Keratinocyte (primary cell): ENCODE data around the gene PLD4. TPM values are rescaled to one million over a fixed set of nuclear protein-coding genes. Genes with fewer than 3 reads are reported as not detected.

ENCODE experiments used
- DNase-seq: peaks from one replicate; pipeline ENCODE4 v3.0.0-alpha.2; 2011; ENCODE audit warnings: low read depth, missing footprints, low spot score
- FAIRE-seq: peaks from 2 replicates; lab custom pipeline; 2011; peaks lifted over from hg19 to GRCh38; lab: Jason Lieb, UNC
- H2AFZ ChIP-seq: 2 replicates; pipeline ENCODE4 v1.6.0; 2012; ENCODE audit warnings: low read length, control low read depth, inconsistent platforms; ENCODE audit not compliant: control insufficient read depth
- H3K27ac ChIP-seq: 2 replicates; pipeline ENCODE4 v1.5.1; 2011; ENCODE audit warnings: low read length; ENCODE audit not compliant: control insufficient read depth, insufficient read depth
- H3K27me3 ChIP-seq: 3 replicates; pipeline ENCODE4 v1.6.0; 2011; ENCODE audit warnings: low read length; ENCODE audit not compliant: control insufficient read depth, insufficient read depth; ENCODE audit errors: extremely low read depth
- H3K36me3 ChIP-seq, 2 experiments: 2 replicates in 1 of 2; 3 replicates in 1 of 2; pipeline ENCODE4 v1.5.1; 2011; ENCODE audit warnings: low read length in 2 of 2, mild to moderate bottlenecking in 1 of 2; ENCODE audit not compliant: control insufficient read depth in 2 of 2, insufficient read depth in 2 of 2; ENCODE audit errors: extremely low read depth in 1 of 2
- H3K4me1 ChIP-seq: 3 replicates; pipeline ENCODE4 v1.5.1; 2011; ENCODE audit warnings: low read length; ENCODE audit not compliant: control insufficient read depth, insufficient read depth; ENCODE audit errors: extremely low read depth
- H3K4me2 ChIP-seq: 3 replicates; pipeline ENCODE4 v1.6.0; 2011; ENCODE audit warnings: low read depth, low read length; ENCODE audit not compliant: control insufficient read depth, insufficient read depth; ENCODE audit errors: extremely low read depth
- H3K4me3 ChIP-seq, 3 experiments: fragments of 200-600 bp in 1 of 3; sonication (generic) in 1 of 3; 2 replicates in 2 of 3; 3 replicates in 1 of 3; pipeline ENCODE4 v1.5.1; 2011 to 2016; ENCODE audit warnings: low read length in 3 of 3, mild to moderate bottlenecking in 3 of 3, control low read depth in 2 of 3, inconsistent platforms in 1 of 3, low read depth in 1 of 3, mixed read lengths in 1 of 3, mixed run types in 1 of 3, moderate library complexity in 1 of 3; ENCODE audit not compliant: control insufficient read depth in 2 of 3, insufficient read depth in 2 of 3; ENCODE audit errors: extremely low read depth in 1 of 3
- H3K79me2 ChIP-seq: 2 replicates; pipeline ENCODE4 v1.6.0; 2012; ENCODE audit warnings: low read length; ENCODE audit not compliant: control insufficient read depth, insufficient read depth
- H3K9ac ChIP-seq: 3 replicates; pipeline ENCODE4 v1.6.0; 2011; ENCODE audit warnings: low read length; ENCODE audit not compliant: control insufficient read depth, insufficient read depth; ENCODE audit errors: extremely low read depth
- H3K9me1 ChIP-seq: 3 replicates; pipeline ENCODE4 v1.6.0; 2011; ENCODE audit warnings: low read length; ENCODE audit not compliant: control insufficient read depth, insufficient read depth; ENCODE audit errors: extremely low read depth
- H3K9me3 ChIP-seq: 2 replicates; pipeline ENCODE4 v1.5.1; 2012; ENCODE audit warnings: low read depth, low read length; ENCODE audit not compliant: control insufficient read depth
- H4K20me1 ChIP-seq: 3 replicates; pipeline ENCODE4 v1.6.0; 2011; ENCODE audit warnings: low read length; ENCODE audit not compliant: control insufficient read depth, insufficient read depth; ENCODE audit errors: extremely low read depth
- EZH2 ChIP-seq: IDR thresholded peaks from one replicate; pipeline ENCODE4 v1.6.1; 2012; ENCODE audit warnings: inconsistent platforms, mild to moderate bottlenecking, low read length, moderate library complexity
- dilution Hi-C: fragments of 300-500 bp; cut with MboI; formaldehyde crosslinking; loops from one replicate; pipeline ENCODE4 v1.7.0; 2020; ENCODE audit warnings: low sequenced_read_pairs; ENCODE audit not compliant: extremely low pct_ligation_motif_present
- polyA plus RNA-seq, 5 experiments: library from polyadenylated mRNA; depleted of rRNA in 3 of 5; stranded (reverse) in 3 of 5; stranded (forward) in 1 of 5; unstranded in 1 of 5; fragments of >200 nt; gene quantifications; 1 replicate in 1 of 5; 2 replicates in 3 of 5; 3 replicates in 1 of 5; pipeline versions ENCODE4 v1.2.1 to v1.2.3, GENCODE V29; 2011 to 2012; ENCODE audit warnings: missing spikeins in 2 of 5, low read depth in 1 of 5, low replicate concordance in 1 of 5
- TF ChIP-seq, protein P1 (sequence below), 3 experiments: IDR thresholded peaks in 1 of 3; conservative IDR thresholded peaks in 1 of 3; optimal IDR thresholded peaks in 1 of 3; 2 replicates in 2 of 3; 3 replicates in 1 of 3; pipeline versions ENCODE3 to v1.5.1; 2011; ENCODE audit warnings: low read length in 3 of 3, mild to moderate bottlenecking in 3 of 3, moderate library complexity in 2 of 3, control low read depth in 1 of 3, inconsistent platforms in 1 of 3; ENCODE audit not compliant: insufficient read depth in 2 of 3; ENCODE audit errors: extremely low read depth in 1 of 3

The PLD4 gene
- polyA plus RNA-seq, 1 donor (not counting 4 experiments of a cell fraction or from before 2014, with no cell fraction given) = not detected

DNA sequence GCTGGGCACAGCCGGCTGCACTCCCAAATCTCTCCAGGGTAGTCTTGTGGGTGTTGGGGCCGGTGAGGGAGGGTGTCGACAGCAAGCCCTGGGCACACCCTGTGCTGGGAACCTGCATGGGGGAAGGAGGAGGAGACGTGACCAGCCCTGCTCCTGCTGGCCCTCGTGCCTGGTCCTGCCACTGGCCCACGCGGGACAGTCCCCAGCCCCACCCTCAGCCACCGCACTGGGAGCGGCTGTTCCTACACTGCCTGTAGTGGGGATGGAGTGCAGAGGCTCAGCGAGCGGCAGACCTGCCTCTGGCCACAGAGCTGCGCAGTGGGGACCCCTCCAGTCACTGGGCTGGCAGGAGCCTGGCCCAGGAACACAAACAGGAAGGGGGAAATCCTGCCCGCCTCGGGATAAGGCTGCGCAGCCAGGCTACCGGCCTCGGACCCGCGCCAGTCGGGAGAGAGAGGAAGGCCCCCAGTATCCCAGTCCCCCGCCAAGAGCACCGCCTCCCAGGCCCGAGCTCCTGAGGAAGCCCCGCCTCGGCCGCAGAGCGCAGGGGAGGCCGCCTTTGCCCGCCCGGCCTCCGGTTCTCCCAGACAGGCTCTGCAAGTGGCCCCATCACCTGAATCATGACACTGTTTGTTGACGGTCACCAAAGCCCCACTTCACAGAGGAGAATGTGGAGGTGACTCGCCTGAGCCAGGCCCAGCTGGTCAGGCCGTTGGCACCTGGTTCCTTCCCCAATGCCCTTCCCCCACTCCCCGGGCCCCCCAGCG lies 42.9 kb downstream of the PLD4 start:
- Histone ChIP-seq H3K9ac (peak overlapping the region; percentile 100), H2AFZ (no peak overlapping the region), H3K79me2 (peaks cover 83% of the 10 kb centered on the region), H3K4me1 (peaks cover 59% of the 10 kb centered on the region), H3K9me1 (peaks cover 4% of the 10 kb centered on the region), H3K4me3 (peak overlapping the region; percentile 93 to 94 (median 93)), H3K9me3 (no peaks in the 10 kb centered on the region), H4K20me1 (peaks cover 8% of the 10 kb centered on the region), H3K4me2 (peak overlapping the region; percentile 99), H3K27ac (peak overlapping the region; percentile 98), H3K36me3 (peaks cover 8 to 14% of the 10 kb centered on the region in 2 experiments), H3K27me3 (no peaks in the 10 kb centered on the region)
- TF ChIP-seq, protein P1, sequence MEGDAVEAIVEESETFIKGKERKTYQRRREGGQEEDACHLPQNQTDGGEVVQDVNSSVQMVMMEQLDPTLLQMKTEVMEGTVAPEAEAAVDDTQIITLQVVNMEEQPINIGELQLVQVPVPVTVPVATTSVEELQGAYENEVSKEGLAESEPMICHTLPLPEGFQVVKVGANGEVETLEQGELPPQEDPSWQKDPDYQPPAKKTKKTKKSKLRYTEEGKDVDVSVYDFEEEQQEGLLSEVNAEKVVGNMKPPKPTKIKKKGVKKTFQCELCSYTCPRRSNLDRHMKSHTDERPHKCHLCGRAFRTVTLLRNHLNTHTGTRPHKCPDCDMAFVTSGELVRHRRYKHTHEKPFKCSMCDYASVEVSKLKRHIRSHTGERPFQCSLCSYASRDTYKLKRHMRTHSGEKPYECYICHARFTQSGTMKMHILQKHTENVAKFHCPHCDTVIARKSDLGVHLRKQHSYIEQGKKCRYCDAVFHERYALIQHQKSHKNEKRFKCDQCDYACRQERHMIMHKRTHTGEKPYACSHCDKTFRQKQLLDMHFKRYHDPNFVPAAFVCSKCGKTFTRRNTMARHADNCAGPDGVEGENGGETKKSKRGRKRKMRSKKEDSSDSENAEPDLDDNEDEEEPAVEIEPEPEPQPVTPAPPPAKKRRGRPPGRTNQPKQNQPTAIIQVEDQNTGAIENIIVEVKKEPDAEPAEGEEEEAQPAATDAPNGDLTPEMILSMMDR (optimal IDR thresholded peaks at IDR 0.05 in 1 of 3, IDR thresholded peaks at IDR 0.05 in 1 of 3, conservative IDR thresholded peaks at IDR 0.05 in 1 of 3; ENCODE audit: extremely low read depth in 1 of 3, insufficient read depth in 2 of 3, low read length in 3 of 3) = no peak
- no peak for TF ChIP-seq EZH2
- dilution Hi-C loops = no loop called here
- peak; percentile 74 for FAIRE-seq
- DNase-seq = no peak

DNA sequence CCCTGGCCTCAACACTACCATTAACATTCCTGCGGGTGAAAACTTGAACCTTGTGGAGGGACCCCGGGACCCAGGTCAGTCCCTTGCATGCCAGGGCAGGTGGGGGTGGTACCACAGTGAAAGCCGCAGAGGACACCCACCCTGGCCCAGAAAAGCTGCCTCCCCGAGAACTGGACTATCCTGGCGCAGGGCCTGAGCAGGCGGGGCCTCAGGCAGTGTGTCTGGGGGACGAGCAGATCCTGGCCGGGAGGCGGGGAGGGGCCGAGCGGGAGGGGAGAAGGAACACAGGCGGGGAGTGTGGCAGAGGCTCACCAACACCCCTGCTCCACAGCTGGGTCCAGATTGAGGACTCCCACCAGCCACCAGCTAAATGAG lies 43.5 kb downstream of the PLD4 start:
- H3K9ac ChIP-seq = peak overlapping the region; percentile 100
- no peak overlapping the region for H2AFZ ChIP-seq
- peak overlapping the region; percentile 98 for H3K27ac ChIP-seq

More for the DNA sequence above, 43.5 kb downstream of the PLD4 start:
- H3K4me3 ChIP-seq = peak overlapping the region; percentile 93 to 94 (median 93)
- dilution Hi-C loops = no loop called here
- H3K27me3 ChIP-seq = no peaks in the 10 kb centered on the region
- H3K79me2 ChIP-seq = peaks cover 78% of the 10 kb centered on the region
- H3K36me3 ChIP-seq = peaks cover 8 to 14% of the 10 kb centered on the region in 2 experiments
- no peaks in the 10 kb centered on the region for H3K9me3 ChIP-seq
- H3K4me1 ChIP-seq = peaks cover 65% of the 10 kb centered on the region
- H4K20me1 ChIP-seq = peaks cover 8% of the 10 kb centered on the region
- FAIRE-seq (peak; percentile 36), DNase-seq (no peak)
- peaks cover 4% of the 10 kb centered on the region for H3K9me1 ChIP-seq
- peak overlapping the region; percentile 99 for H3K4me2 ChIP-seq
- no peak for TF ChIP-seq EZH2
